ENCODE results near the gene TNS3.

Gene TNS3

GRCh38 chr7:47581804-47582763, at the start of gene TNS3:
Gene TNS3 (minus strand): TSS chr7:47582111. CDS start chr7:47439636, 142,475 bp downstream.
- no peak within 1 kb of the TSS for H3K27ac Mint-ChIP-seq
- no peaks in the 10 kb centered on the region for H3K36me3 Mint-ChIP-seq (ENCODE audit: low read depth)
- H3K27me3 Mint-ChIP-seq (ENCODE audit: low read depth), result peaks cover 35% of the 10 kb centered on the region
- H3K4me3 Mint-ChIP-seq, result no peak within 1 kb of the TSS
- no peaks in the 10 kb centered on the region for H3K9me3 Mint-ChIP-seq
- peaks cover 6% of the 10 kb centered on the region for H3K4me1 Mint-ChIP-seq (ENCODE audit: low read depth)

DNA sequence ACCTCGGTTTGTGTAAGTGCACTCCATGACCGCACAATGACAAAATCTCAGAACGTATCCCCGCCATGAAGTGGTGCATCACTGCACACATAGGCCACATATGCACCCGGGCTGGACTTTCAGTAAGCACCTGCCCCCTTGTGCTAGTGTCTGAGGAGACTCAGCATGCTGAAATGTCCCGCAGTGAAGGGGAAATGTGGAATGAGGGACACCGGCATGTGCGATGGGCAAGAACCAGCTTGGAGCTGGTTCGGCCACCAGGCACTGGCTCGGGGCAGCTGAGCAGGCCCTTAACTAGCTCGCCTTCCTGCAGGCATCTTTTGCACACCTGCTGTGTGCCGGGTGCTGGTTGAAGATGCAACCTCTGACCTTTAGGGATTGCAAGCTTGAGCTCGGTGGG, 49.8 kb upstream of the TNS3 start:
- H3K27me3 Mint-ChIP-seq (ENCODE audit: low read depth), result no peaks in the 10 kb centered on the region
- H3K27ac Mint-ChIP-seq, result no peak overlapping the region
- no peaks in the 10 kb centered on the region for H3K4me1 Mint-ChIP-seq (ENCODE audit: low read depth)
- H3K36me3 Mint-ChIP-seq (ENCODE audit: low read depth), result no peaks in the 10 kb centered on the region
- H3K4me3 Mint-ChIP-seq, result no peak overlapping the region
- H3K9me3 Mint-ChIP-seq, result no peaks in the 10 kb centered on the region

DNA sequence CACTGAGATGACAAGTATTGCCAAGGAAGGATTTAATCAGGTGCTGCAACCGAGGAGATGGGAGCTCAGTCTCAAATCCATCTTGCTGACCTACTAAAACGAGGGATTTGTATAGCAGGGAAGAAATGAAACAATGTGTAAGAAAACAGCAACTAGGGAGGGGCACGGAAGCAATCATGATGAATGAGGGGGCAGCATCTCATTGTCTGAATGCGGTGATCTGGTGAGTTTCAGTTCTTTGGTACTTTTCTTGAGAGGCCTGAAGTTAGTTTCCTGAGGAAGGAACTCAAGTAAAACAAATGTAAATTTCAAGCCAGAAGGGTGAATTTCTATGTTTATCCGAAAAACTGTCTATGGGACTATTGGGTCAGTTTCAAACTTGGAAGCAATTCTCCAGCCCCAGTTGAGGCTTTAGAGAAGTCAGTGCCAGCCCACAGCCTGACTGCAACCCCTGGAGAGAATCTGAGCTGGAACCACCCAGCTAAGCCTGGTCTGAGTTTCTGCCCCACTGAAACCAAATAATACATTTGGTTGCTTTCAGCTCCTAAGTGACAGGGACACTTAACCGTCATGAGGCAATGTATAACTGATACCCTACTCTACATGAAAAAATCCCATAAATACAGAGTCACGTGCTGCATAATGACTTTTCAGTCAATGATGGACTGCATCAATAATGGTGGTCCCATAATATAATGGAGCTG, 45.8 kb upstream of the TNS3 start:
- H3K36me3 Mint-ChIP-seq (ENCODE audit: low read depth), result no peaks in the 10 kb centered on the region
- H3K27ac Mint-ChIP-seq, result no peak overlapping the region
- no peaks in the 10 kb centered on the region for H3K9me3 Mint-ChIP-seq
- no peaks in the 10 kb centered on the region for H3K4me1 Mint-ChIP-seq (ENCODE audit: low read depth)
- H3K4me3 Mint-ChIP-seq, result no peak overlapping the region
- H3K27me3 Mint-ChIP-seq (ENCODE audit: low read depth), result no peaks in the 10 kb centered on the region

DNA sequence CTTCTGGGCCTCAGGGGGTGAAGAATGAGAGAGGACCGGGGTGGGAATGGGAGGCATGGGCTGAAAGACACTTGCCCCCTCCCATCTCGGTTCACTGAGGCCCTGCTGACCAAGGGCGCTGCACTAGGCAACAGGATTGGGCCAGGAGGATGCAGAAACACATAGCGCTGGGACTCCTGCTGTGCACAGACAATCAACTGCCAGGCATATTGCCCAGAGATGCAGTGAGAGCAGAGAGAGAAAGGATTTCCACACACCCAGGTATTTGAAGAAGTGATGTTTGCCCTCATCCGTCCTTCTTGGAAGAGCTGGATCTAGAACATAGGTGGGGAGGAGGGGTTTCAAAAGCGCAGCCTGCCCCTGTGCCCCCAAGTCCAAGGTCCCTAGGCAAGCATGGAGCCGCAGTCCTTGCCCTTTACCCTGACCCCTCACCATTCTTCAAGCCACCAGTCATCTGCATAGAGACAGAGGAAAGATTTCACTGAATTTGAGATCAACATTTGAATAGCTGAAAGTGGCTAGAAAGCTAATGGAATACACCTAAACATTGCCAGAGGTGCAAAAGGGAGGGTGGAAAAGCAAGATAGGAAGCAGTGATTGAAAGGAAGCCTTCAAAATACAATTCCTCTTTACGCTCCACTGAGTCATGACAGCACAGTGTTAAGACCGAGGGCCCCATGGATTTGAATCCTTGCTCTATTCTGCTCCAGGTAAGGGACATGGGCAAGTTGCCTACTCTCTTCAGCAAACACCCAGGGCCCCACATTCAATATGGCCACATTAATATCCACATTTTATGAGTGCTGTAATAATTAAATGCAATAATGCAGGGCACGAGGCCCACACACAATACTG, 44.2 kb upstream of the TNS3 start:
- Mint-ChIP-seq H3K36me3 (ENCODE audit: low read depth) (no peaks in the 10 kb centered on the region), H3K4me3 (no peak overlapping the region), H3K27ac (no peak overlapping the region), H3K27me3 (ENCODE audit: low read depth) (no peaks in the 10 kb centered on the region), H3K9me3 (no peaks in the 10 kb centered on the region), H3K4me1 (ENCODE audit: low read depth) (no peaks in the 10 kb centered on the region)

GRCh38 chr7:47624689-47625088, 42.8 kb upstream of the TNS3 start:
- no peak overlapping the region for H3K4me3 Mint-ChIP-seq
- H3K9me3 Mint-ChIP-seq, result no peaks in the 10 kb centered on the region
- no peaks in the 10 kb centered on the region for H3K4me1 Mint-ChIP-seq (ENCODE audit: low read depth)
- H3K27ac Mint-ChIP-seq, result no peak overlapping the region
- H3K27me3 Mint-ChIP-seq (ENCODE audit: low read depth), result no peaks in the 10 kb centered on the region
- no peaks in the 10 kb centered on the region for H3K36me3 Mint-ChIP-seq (ENCODE audit: low read depth)

DNA sequence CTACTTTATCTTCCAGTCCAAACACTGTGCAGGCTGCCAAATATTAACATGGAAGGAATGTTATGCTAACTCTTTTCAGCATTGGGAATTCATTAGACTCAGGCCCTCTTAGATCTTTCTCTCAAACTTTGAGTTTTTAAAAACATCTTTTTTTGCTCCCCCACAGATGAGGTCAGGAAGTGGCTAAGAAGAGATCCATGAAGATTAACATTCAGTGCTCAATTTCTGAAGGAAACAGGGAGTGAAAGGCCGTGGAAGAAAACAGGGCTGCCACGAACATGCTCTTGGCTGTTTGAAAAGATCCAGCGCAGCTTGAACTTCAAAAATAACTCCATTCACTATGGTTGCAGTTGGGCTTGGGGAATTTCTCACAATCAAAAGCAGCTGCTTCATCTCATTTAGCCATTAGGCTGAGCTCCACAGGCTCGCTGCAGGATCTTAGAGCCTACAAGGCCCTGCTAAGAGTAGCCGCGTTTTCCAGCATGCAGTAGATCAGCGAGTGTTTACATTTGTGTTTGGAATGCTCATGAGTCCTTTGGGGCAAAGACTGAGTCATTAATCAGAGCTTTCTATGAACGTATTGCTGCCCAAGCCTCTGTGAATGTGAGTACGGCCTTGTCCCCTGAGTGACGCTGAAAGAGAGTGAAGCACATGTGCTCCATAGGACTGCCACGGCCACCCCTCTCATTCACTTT, 41.2 kb upstream of the TNS3 start:
- Mint-ChIP-seq H3K4me3 (no peak overlapping the region), H3K9me3 (no peaks in the 10 kb centered on the region), H3K27me3 (ENCODE audit: low read depth) (no peaks in the 10 kb centered on the region), H3K36me3 (ENCODE audit: low read depth) (no peaks in the 10 kb centered on the region), H3K27ac (no peak overlapping the region), H3K4me1 (ENCODE audit: low read depth) (no peaks in the 10 kb centered on the region)

- H3K4me3 Mint-ChIP-seq, result no peak overlapping the region
- H3K9me3 Mint-ChIP-seq, result no peaks in the 10 kb centered on the region
- H3K27ac Mint-ChIP-seq, result no peak overlapping the region
- no peaks in the 10 kb centered on the region for H3K36me3 Mint-ChIP-seq (ENCODE audit: low read depth)
- no peaks in the 10 kb centered on the region for H3K27me3 Mint-ChIP-seq (ENCODE audit: low read depth)
- no peaks in the 10 kb centered on the region for H3K4me1 Mint-ChIP-seq (ENCODE audit: low read depth)
Measured at GRCh38 chr7:47622586-47622945, 40.7 kb upstream of the TNS3 start.

- no peaks in the 10 kb centered on the region for H3K36me3 Mint-ChIP-seq (ENCODE audit: low read depth)
- H3K27me3 Mint-ChIP-seq (ENCODE audit: low read depth), result no peaks in the 10 kb centered on the region
- no peak overlapping the region for H3K4me3 Mint-ChIP-seq
- no peak overlapping the region for H3K27ac Mint-ChIP-seq
- H3K9me3 Mint-ChIP-seq, result no peaks in the 10 kb centered on the region
- no peaks in the 10 kb centered on the region for H3K4me1 Mint-ChIP-seq (ENCODE audit: low read depth)
Measured at GRCh38 chr7:47621979-47622561, 40.2 kb upstream of the TNS3 start.

DNA sequence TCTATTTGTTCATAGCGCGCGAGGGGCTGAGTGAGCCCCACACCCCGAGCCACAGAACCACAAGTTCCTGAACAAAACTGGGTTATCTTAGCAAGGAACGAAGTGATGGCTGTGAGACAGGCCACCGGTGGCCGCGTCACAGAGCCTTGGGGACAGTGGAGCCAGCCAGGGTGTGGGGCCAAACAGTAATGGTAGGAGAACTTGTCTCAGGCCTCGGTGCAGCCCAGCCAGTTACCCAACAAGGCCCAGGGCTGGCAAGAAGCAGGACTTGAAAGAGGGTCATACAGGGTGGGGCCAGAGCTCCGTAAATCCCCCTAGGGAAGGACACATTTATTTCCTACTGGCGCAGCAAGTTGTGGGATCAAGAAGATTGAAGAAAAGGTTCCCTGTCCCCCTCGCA, 39.4 kb upstream of the TNS3 start:
- no peaks in the 10 kb centered on the region for H3K36me3 Mint-ChIP-seq (ENCODE audit: low read depth)
- H3K27me3 Mint-ChIP-seq (ENCODE audit: low read depth), result no peaks in the 10 kb centered on the region
- no peaks in the 10 kb centered on the region for H3K4me1 Mint-ChIP-seq (ENCODE audit: low read depth)
- no peak overlapping the region for H3K4me3 Mint-ChIP-seq
- H3K9me3 Mint-ChIP-seq, result no peaks in the 10 kb centered on the region
- no peak overlapping the region for H3K27ac Mint-ChIP-seq

DNA sequence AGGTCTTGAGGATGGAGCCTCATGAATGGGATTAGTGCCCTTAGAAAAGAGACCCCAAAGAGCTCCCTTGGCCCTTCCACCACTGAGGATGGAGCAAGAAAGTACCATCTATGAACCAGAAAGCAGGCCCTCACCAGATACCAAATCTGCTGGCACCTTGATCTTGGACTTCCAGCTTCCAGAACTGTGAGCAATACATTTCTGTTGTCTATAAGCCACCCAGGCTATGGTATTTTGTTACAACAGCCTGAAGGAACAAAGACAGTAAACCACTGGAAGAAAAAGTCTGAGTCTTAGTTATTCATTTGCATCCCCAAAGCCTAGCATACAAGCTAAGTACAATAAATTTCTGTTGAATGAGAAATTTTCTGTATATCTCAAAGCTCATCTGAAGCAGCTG, 37.9 kb upstream of the TNS3 start:
- H3K9me3 Mint-ChIP-seq, result no peaks in the 10 kb centered on the region
- no peaks in the 10 kb centered on the region for H3K4me1 Mint-ChIP-seq (ENCODE audit: low read depth)
- H3K36me3 Mint-ChIP-seq (ENCODE audit: low read depth), result no peaks in the 10 kb centered on the region
- no peak overlapping the region for H3K4me3 Mint-ChIP-seq
- no peak overlapping the region for H3K27ac Mint-ChIP-seq
- H3K27me3 Mint-ChIP-seq (ENCODE audit: low read depth), result no peaks in the 10 kb centered on the region

DNA sequence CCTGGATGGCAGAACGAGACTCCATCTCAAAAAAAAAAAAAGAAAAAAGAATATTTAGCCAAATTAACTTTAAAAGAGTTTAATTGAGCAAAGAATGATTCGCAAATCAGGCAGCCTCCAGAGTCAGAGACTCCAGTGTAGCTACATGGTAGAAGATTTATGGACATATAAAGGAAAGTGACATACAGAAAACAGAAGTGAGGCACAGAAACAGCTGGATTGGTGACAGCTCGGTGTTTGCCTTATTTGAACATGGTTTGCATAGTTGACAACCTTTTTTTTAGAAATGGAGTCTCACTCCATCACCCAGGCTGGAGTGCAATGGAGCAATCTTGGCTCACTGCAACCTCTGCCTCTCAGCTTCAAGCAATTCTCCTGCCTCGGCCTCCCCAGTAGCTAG, 35.2 kb upstream of the TNS3 start:
- H3K36me3 Mint-ChIP-seq (ENCODE audit: low read depth), result no peaks in the 10 kb centered on the region
- H3K4me3 Mint-ChIP-seq, result no peak overlapping the region
- no peak overlapping the region for H3K27ac Mint-ChIP-seq
- no peaks in the 10 kb centered on the region for H3K27me3 Mint-ChIP-seq (ENCODE audit: low read depth)
- no peaks in the 10 kb centered on the region for H3K4me1 Mint-ChIP-seq (ENCODE audit: low read depth)
- H3K9me3 Mint-ChIP-seq, result no peaks in the 10 kb centered on the region

GRCh38 chr7:47614450-47614849, 32.5 kb upstream of the TNS3 start:
- no peak overlapping the region for H3K4me3 Mint-ChIP-seq
- no peak overlapping the region for H3K27ac Mint-ChIP-seq
- no peaks in the 10 kb centered on the region for H3K4me1 Mint-ChIP-seq (ENCODE audit: low read depth)
- H3K9me3 Mint-ChIP-seq, result no peaks in the 10 kb centered on the region
- H3K27me3 Mint-ChIP-seq (ENCODE audit: low read depth), result no peaks in the 10 kb centered on the region
- H3K36me3 Mint-ChIP-seq (ENCODE audit: low read depth), result no peaks in the 10 kb centered on the region

DNA sequence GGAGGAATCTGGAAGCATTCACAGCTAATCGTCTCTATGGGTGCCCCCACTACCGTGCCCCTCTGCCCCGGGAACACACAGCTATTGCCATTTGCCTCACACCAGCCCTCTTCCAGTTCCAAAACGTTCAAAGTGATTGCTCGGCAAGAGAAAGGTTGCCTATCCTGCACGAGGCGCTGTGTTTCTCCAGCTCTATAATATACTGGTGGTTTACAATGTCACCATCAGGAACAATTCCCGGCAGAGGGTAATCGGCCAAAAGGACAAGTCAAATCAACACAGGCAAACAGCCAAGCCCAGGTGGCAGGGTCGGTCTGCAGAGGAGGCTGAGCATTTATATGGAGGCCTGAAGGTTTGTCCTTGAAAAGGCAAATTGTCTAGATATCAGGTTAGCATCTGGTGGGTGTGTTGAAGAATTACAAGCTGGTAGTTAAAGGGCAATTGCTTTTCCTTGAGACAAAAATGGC, 29.2 kb upstream of the TNS3 start:
- Mint-ChIP-seq H3K27ac (no peak overlapping the region), H3K36me3 (ENCODE audit: low read depth) (no peaks in the 10 kb centered on the region), H3K9me3 (no peaks in the 10 kb centered on the region), H3K4me3 (no peak overlapping the region), H3K4me1 (ENCODE audit: low read depth) (no peaks in the 10 kb centered on the region), H3K27me3 (ENCODE audit: low read depth) (no peaks in the 10 kb centered on the region)

All from T-helper 1 cell treated with Interleukin-12 subunit alpha and Interleukin-12 subunit beta and Interleukin-4 antibody, amounts not matched to agents 30 μg/mL and 1 μg/mL, for 36 hours (primary cell).